Neural cell (in vitro differentiated cells): ENCODE data around the gene CIRBP.

Source experiments
- EZH2 ChIP-seq: fragments of 200-600, 300-800 bp; shearing (Covaris generic), sonication (generic); IDR thresholded peaks from 2 replicates; pipeline ENCODE4 v1.6.1; 2014; ENCODE audit warnings: antibody characterized with exemption, low read length, borderline replicate concordance, mild to moderate bottlenecking; ENCODE audit not compliant: insufficient read depth, poor library complexity, severe bottlenecking
- TF ChIP-seq, protein P1 (sequence below): fragments of 450-650 bp; IDR thresholded peaks from 2 replicates; pipeline ENCODE4 v1.5.1; 2014; ENCODE audit warnings: antibody characterized with exemption, mild to moderate bottlenecking, moderate library complexity; ENCODE audit not compliant: poor library complexity, severe bottlenecking

DNA sequence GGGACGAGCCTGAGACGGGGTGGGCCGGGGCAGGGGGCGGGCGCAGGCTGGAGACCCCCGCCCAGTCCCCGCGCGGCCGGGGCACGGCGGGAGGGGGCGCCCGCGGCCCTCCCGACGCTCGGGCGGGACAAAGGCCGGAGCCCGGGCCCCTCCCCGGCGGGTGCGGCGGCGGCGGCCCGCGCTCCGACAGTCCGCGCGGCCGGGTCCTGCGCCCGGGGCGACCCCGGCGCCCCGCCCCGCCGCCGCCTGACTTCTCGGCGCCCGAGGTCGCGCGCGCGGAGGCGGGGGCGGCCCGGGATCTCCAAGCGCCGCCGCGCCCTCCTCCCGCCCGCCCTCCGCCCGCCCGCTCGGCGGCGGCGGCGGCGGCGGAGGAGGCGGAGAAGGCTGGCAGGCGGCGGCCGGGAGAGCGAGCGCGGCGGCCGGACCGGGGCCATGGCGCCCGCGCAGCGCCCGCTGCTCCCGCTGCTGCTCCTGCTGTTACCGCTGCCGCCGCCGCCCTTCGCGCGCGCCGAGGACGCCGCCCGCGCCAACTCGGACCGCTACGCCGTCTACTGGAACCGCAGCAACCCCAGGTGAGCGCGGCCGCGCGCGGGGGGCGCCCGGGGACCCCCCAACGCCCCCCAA, 16.7 kb downstream of the CIRBP start, which contains the start of gene EFNA2:
- TF ChIP-seq, protein P1, sequence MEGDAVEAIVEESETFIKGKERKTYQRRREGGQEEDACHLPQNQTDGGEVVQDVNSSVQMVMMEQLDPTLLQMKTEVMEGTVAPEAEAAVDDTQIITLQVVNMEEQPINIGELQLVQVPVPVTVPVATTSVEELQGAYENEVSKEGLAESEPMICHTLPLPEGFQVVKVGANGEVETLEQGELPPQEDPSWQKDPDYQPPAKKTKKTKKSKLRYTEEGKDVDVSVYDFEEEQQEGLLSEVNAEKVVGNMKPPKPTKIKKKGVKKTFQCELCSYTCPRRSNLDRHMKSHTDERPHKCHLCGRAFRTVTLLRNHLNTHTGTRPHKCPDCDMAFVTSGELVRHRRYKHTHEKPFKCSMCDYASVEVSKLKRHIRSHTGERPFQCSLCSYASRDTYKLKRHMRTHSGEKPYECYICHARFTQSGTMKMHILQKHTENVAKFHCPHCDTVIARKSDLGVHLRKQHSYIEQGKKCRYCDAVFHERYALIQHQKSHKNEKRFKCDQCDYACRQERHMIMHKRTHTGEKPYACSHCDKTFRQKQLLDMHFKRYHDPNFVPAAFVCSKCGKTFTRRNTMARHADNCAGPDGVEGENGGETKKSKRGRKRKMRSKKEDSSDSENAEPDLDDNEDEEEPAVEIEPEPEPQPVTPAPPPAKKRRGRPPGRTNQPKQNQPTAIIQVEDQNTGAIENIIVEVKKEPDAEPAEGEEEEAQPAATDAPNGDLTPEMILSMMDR, result no peak
- TF ChIP-seq EZH2, result no peak
